KG1 (cell line): Measurements from ENCODE around the gene AQP9.
"Not testable (repeated sequence)": the region's sequence is repeated elsewhere in the genome, so short reads cannot be mapped to it uniquely, and the experiment has no call there.

Source experiments
- DNase-seq: peaks from one replicate; lab custom pipeline; 2025; lab: John Stamatoyannopoulos, UW

Gene AQP9

GRCh38 chr15:58182460-58183163, 44.4 kb downstream of the AQP9 start:
- no peak for DNase-seq

DNA sequence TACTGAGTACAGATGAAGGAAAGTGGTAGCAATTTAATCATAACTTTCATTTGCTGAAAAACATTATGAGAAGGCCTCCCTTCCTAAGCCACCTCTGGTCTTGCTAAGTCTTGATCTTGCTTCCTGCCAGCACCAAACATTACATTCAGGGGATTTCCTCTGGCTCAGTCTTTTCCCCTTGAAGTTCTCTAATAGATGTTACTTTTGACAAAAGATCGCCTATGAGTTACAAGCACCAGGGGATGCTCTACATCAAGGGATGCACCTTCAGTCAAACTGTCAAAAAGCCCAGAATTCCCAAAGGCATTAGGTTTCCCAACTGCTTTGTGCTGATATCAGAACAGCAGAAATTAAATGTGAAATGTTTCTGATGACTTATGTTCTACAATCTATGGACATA, 47.3 kb downstream of the AQP9 start:
- DNase-seq: no peak

DNA sequence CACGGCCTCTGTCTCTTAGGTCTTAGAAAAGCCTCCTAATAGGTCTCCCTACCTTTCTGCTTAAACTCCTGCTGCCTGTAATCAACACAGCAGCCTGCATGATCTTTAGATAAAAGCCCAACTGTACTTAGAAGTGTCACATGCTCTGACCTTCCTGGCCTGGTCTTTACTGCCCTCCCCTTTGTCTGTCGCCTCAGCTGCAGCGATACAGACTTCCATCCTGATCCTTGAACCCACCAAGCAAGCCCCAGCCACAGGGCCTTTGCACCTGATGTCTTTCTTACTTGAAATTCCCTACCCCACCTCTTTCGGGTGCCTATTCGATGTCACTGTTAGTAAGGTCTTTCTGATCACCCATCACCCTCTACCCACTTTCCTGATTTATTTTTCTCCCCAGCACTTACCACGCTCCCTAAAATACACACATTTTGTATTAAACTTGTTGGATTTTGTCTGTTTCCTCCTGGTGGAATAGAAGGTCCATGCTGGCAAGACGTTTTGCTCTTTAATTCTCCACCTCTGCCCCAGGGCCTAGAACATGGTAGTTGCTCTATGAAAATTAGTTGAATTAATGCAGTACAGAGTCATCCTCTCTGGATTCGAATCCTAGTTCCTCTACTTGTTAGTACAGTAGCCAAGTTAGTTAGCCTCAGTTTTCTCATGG, 51.1 kb downstream of the AQP9 start:
- no peak for DNase-seq

DNA sequence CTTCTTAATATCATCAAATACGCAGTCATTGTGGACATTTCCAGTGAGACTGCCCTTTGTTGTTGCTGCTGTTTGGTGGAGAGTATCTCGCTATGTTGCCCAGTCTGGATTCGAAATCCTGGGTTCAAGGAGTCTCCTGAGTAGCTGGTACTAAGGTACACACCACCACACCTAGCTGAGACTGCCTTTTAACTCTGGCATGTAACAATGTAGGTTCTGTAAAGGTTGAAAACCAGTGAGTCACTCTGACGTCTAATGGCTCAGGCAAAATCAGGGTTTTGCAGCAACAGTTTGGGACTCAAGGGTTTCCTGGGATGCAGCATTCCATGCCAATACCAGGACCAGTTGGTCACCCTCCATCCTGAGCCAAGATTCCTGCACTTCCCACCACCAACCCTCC, 52.2 kb downstream of the AQP9 start:
- no peak for DNase-seq

GRCh38 chr15:58193636-58194035, 55.5 kb downstream of the AQP9 start:
- DNase-seq: not testable (repeated sequence)

DNA sequence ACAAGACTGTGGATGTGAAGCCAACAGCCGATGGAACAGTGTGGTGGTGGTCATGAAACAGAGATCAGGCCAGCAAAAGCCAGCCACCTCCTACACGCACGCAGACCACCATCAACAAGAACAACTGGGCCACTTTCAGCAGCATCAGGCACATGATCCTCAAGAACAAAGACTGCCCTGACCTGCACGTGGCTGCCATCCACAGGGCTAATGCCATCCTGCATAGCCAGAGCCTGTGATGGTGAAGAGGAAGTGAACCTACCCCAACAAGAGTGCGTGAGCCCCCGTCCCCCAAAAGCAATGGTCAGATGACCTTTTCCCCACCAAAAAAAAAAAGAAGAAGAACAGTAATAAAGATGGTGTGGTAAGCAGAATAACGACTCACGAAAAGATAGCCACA, 62.6 kb downstream of the AQP9 start:
- no peak for DNase-seq

DNA sequence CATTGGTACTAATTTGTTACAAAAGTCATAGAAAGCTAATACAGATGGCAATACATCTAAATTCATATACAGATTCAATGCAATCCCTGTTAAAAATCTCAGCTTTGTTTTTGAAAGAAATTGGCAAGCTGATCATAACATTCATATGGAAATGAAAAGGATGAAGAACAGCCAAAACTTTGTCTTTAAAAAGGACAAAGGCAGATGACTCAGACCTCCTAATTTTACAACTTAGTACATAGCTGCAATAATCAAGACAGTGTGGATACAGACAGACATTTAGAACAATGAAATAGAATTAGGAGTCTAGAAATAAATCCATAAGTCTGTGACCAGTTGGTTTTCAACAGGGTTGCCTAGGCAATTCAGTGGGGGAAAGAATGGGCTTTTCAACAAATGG, 63.3 kb downstream of the AQP9 start:
- no peak for DNase-seq

GRCh38 chr15:58203537-58203936, 65.4 kb downstream of the AQP9 start:
- no peak for DNase-seq

- no peak for DNase-seq
Observed at GRCh38 chr15:58206151-58206550, 68.0 kb downstream of the AQP9 start.

- not testable (repeated sequence) for DNase-seq
Observed at GRCh38 chr15:58208217-58208616, 70.0 kb downstream of the AQP9 start.

- DNase-seq: not testable (repeated sequence)
Observed at GRCh38 chr15:58209007-58209481, 70.9 kb downstream of the AQP9 start.

GRCh38 chr15:58210031-58210430, 71.8 kb downstream of the AQP9 start:
- DNase-seq: not testable (repeated sequence)

DNA sequence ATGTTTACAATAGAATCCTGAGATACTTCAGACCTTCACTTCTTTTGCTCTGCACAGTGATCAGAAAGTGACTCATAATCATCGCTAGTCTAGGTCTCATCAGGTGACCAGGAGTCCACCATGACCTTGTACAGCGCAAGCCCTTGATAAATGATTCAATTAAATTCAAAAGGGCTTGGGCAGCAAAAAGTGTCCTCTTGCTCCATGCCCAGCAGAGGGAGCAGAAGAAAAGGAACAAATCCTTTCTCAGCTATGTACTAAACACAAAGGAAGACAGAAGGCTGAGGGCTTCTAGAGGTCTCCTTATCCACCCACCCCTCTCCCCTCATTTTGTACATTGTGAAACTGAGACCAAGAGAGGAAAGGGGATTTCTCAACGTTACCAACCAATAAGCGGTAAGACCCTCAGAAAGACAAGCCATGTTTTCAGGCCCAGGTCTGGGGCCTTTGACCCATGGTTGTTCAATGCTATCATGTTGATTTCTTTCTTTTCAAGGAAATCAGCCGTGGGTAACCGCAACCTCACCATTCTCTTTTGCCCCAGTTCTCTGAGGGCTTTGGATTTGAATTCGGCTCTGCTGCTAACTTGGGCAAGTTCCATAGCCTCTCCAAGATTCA, 74.8 kb downstream of the AQP9 start:
- DNase-seq: no peak

- no peak for DNase-seq
Observed at GRCh38 chr15:58213587-58214338, 75.6 kb downstream of the AQP9 start.

GRCh38 chr15:58214591-58215340, 76.6 kb downstream of the AQP9 start:
- no peak for DNase-seq

- no peak for DNase-seq
Observed at GRCh38 chr15:58217460-58217859, 79.3 kb downstream of the AQP9 start.

GRCh38 chr15:58221591-58222241, 83.5 kb downstream of the AQP9 start:
- DNase-seq: no peak

- DNase-seq: no peak
Observed at GRCh38 chr15:58222679-58223078, 84.5 kb downstream of the AQP9 start.

- no peak for DNase-seq
Observed at GRCh38 chr15:58223432-58223831, 85.3 kb downstream of the AQP9 start.

- no peak for DNase-seq
Observed at GRCh38 chr15:58224068-58224467, 85.9 kb downstream of the AQP9 start.
